GM23338 (cell line): ENCODE data around the gene MYL12B.

Source experiments
- CREB1 ChIP-seq: fragments of 250-450 bp; sonication (Bioruptor Pico); IDR thresholded peaks from 2 replicates; pipeline ENCODE4 v1.5.0; 2020; ENCODE audit warnings: low read depth, mild to moderate bottlenecking, moderate library complexity
- CTCF ChIP-seq, 2 experiments: fragments of 200-600 bp in 1 of 2; sonication (generic) in 1 of 2; conservative IDR thresholded peaks; 2 replicates each; pipeline versions ENCODE4 v1.5.1 to v1.6.1; 2016 to 2017; ENCODE audit warnings: antibody characterized with exemption in 2 of 2, low read depth in 2 of 2, mild to moderate bottlenecking in 2 of 2, moderate library complexity in 1 of 2
- EZH2 ChIP-seq: fragments of 200-600 bp; sonication (generic); IDR thresholded peaks from one replicate; pipeline ENCODE4 v1.8.0; 2017; ENCODE audit warnings: antibody characterized with exemption, mild to moderate bottlenecking, low read depth; ENCODE audit not compliant: unreplicated experiment
- EZH2phosphoT487 ChIP-seq: fragments of 200-600 bp; sonication (generic); IDR thresholded peaks from one replicate; pipeline ENCODE4 v1.8.1; 2018; ENCODE audit warnings: antibody characterized with exemption; ENCODE audit not compliant: unreplicated experiment
- JUNB ChIP-seq: IDR thresholded peaks from one replicate; pipeline ENCODE4 v1.6.1; 2016; ENCODE audit warnings: antibody characterized with exemption; ENCODE audit not compliant: unreplicated experiment
- POLR2AphosphoS5 ChIP-seq: IDR thresholded peaks from 2 replicates; pipeline ENCODE4 v1.6.1; 2016; ENCODE audit warnings: antibody characterized with exemption, low read depth
- REST ChIP-seq: IDR thresholded peaks from one replicate; pipeline ENCODE4 v1.6.1; 2018; ENCODE audit warnings: antibody characterized with exemption; ENCODE audit not compliant: unreplicated experiment
- ZNF114 ChIP-seq: fragments of 250-450 bp; sonication (Bioruptor Pico); IDR thresholded peaks from 2 replicates; pipeline ENCODE4 v1.5.0; 2020; ENCODE audit warnings: mild to moderate bottlenecking, moderate library complexity
- ZNF331 ChIP-seq: fragments of 250-450 bp; sonication (Bioruptor Pico); IDR thresholded peaks from 2 replicates; pipeline ENCODE4 v1.5.0; 2020; ENCODE audit warnings: low read depth, mild to moderate bottlenecking, moderate library complexity
- ZNF462 ChIP-seq: fragments of 250-450 bp; sonication (Bioruptor Pico); IDR thresholded peaks from 2 replicates; pipeline ENCODE4 v1.5.0; 2020; ENCODE audit warnings: mild to moderate bottlenecking, moderate library complexity

- no peak for TF ChIP-seq EZH2
- TF ChIP-seq CTCF (conservative IDR thresholded peaks at IDR 0.05; ENCODE audit: low read depth in 2 of 2) = no peak
- TF ChIP-seq POLR2AphosphoS5 = no peak
- no peak for TF ChIP-seq CREB1 (CRISPR knock-in tag)
- no peak for TF ChIP-seq JUNB
- no peak for TF ChIP-seq EZH2phosphoT487
- TF ChIP-seq REST = no peak
- TF ChIP-seq ZNF462 (CRISPR knock-in tag) = no peak
- TF ChIP-seq ZNF114 = no peak
- TF ChIP-seq ZNF331 (CRISPR knock-in tag) = no peak
Observed at GRCh38 chr18:3224223-3224622, 37.7 kb upstream of the MYL12B start.
